IPS DF 4.7 (cell line): ENCODE measurements around the gene LRRC8B.
"Not testable (repeated sequence)": the region's sequence is repeated elsewhere in the genome, so short reads cannot be mapped to it uniquely, and the experiment has no call there.

Source experiments
- DNase-seq: peaks from one replicate; pipeline ENCODE4 v3.0.0-alpha.2; 2013; ENCODE audit warnings: low spot score; ENCODE audit errors: extremely low read depth

LRRC8B gene

GRCh38 chr1:89607586-89608318 is 83.1 kb downstream of the LRRC8B start:
- DNase-seq: no peak

- DNase-seq: no peak
These were observed 83.8 kb downstream of the LRRC8B start for GRCh38 chr1:89608319-89608983.

DNA sequence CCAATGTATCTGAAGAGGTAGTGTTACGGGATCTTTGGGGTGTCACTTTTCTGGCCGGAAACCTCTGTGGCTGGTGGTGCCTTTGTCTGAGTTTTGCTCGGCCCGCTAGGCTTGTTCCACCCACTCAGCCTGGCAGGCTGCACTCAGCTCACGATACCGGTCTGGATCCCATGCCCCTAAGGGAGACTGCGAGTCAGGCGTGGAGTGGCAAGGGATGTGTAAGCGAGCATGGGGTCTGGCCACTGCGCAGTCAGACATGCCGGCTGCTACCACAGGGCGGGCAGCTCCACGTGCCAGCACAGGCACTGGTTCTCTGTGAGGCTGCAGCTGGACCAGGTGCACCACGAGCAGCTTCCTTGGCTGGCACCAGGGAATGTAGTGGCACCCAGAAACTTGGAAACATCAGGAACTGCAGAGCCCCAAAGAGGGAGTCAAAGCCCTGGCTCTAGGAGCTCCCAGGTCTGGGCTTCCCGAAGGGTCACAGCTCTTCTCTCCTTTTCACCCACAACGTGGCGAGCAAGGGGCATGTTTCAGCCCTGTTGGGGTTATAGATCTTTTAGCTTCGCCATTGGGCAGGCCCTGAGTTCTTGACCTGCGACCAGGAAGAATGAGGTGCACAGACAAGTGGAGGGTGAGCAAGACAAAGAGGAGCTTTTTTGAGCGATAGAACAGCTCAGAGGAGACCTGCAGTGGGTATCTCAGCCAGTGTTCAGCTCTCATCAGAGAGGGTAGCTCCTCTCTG is 84.5 kb downstream of the LRRC8B start:
- no peak for DNase-seq

DNA sequence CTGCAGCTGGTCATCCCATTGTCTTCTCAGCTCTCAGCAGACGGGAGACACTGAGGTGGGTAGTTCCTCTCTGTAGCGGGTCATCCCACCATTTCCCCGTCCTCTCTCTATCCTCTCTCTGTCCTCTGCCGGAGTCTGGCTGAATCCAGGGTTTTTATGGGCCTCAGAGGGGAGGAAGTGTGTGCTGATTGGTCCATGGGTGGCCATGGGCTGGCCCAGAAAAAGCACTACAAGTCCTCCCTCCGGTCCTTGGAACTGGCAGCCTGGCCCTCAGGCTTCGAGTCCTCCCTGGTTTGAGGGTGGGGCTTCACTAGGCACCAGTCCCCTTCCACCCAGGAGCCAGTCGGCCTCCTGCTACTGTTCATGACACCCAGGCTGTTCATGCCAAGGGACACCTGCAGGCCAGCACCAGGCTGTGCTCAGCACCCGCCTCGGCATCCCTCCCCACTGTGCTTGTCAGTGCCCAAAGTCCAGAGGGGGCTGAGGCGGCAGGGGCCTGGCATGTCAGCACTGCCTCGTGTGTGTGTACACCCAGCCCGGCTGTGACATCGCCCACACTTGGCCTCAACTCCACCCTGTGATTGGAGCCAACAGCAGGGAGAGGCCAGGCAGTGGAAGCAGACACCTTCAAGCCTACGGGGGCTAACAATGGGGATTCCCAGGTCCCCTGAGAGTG is 85.3 kb downstream of the LRRC8B start:
- no peak for DNase-seq

GRCh38 chr1:89610457-89611011 is 85.9 kb downstream of the LRRC8B start:
- no peak for DNase-seq

DNA sequence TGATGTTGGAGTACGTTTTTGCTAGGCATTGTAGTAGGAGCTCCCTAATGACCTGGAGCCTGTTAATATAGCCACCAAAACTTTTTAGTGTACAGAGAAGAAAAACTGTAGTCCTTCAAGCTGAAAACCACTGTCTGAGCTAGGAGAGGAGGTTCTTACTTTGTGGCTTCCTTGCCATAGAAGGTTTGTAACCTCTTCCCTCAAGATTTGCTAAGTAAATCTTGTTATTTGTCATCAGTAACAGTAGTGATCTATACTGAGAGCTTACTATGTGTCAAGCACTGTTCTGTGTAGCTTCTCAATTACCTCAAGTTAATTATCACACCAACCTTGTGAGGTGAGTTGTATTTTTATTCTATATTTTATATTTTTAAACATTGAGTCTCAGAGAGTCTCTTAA is 87.1 kb downstream of the LRRC8B start:
- no peak for DNase-seq

GRCh38 chr1:89613928-89614327 is 89.3 kb downstream of the LRRC8B start:
- no peak for DNase-seq

- DNase-seq: no peak
These were observed 91.3 kb downstream of the LRRC8B start for GRCh38 chr1:89615676-89616598.

- no peak for DNase-seq
These were observed 92.4 kb downstream of the LRRC8B start for GRCh38 chr1:89616844-89617627.

DNA sequence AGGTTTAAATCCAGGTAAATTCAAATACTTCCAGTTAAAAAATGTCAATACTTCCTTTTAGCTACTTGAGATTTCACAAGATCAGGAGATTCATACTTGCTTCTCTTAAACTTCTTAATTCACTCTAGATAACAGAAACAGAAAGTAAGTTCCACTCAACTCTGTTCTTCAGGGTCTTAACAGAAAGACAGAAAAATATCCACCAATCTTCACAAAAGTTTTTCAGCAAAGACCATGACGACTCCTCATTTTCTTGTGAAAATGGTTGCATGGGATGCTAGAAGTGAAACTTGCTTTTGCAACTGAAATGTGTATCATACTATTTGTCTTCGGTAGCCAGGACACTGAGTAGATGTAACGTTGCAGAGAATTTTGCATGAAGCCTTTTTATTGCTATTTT is 96.0 kb downstream of the LRRC8B start:
- DNase-seq: no peak

- DNase-seq: no peak
These were observed 98.3 kb downstream of the LRRC8B start for GRCh38 chr1:89622895-89623294.

DNA sequence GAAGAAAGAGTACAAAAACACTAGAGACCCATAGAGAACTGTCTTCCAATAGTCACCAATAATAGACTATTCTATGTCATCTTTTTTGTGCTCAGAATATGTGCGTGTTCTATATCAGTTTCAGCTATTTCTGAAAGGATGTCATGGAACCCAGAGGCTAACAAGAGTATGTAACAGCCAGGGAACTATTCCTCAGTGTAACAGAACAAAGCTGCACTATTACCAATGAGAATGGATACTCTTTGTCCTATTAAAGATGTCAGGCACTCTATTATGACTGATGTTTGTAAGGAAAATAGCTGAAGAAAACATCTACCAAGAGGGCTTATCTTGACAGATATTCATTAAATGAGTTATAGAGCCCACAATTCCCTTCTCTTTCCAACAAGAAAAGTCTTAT is 99.7 kb downstream of the LRRC8B start:
- DNase-seq: no peak

DNA sequence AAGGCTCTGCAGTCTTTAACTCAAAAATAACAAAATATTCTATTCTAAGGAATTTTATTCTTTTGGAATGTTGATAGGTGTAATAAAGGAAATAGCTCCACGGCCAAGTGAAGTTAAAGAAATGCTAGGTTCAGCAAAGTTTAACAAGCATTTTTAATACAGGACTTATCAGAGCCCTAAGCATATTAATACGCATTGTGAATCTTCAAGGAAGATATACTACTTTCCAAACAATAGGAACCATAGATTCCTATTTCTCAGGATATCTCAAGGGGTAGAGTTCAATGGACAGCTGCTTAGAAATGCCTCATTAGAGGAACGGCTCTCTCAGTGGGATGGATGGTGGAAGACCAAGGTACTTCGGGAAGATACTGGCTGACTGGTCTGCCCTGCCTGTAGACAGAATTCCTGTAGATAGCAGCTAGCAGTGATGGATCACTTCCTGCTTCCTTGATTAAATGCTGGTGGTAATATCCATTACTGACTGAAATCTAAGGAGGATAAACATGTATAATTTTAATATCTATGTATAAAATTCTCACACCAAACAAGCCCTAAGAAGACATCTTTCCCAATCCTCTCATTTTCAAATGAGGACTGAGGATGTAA is 100.2 kb downstream of the LRRC8B start:
- DNase-seq: no peak

DNA sequence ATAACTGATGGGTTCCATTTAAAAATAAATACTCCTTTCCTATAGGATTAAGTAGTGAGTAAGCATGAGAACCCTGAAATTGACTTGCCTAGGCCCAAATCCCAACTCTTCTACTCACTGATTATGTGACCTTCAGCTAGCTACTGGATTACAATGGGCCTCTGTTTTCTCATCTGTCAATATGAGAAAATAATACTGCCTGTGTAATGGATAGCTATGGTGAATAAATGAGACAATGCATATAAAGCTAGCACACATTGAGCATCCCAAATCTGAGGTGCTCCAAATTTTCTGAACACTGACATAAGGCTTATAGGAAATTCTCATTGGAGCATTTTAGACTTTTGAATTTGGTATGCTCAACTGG is 103.0 kb downstream of the LRRC8B start:
- DNase-seq: no peak

- no peak for DNase-seq
These were observed 104.5 kb downstream of the LRRC8B start for GRCh38 chr1:89629146-89629545.

DNA sequence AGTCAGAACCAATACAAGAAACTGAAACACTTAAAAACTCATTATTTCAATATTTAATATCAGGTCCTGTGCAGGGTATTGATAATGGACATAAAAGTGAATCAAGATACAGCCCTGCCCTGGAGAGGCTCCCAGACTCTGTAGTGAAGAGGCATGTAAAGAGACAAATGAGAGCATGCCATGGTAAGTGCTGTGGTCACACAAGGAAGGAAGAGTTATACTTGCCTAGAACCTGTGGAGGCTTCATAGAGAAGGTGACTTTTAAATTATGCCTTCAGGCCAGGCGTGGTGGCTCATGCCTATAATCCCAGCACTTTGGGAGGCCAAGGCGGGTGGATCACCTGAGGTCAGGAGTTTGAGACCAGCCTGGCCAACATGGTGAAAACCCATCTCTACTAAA is 105.0 kb downstream of the LRRC8B start:
- DNase-seq: not testable (repeated sequence)

- DNase-seq: no peak
These were observed 105.4 kb downstream of the LRRC8B start for GRCh38 chr1:89630048-89630447.

DNA sequence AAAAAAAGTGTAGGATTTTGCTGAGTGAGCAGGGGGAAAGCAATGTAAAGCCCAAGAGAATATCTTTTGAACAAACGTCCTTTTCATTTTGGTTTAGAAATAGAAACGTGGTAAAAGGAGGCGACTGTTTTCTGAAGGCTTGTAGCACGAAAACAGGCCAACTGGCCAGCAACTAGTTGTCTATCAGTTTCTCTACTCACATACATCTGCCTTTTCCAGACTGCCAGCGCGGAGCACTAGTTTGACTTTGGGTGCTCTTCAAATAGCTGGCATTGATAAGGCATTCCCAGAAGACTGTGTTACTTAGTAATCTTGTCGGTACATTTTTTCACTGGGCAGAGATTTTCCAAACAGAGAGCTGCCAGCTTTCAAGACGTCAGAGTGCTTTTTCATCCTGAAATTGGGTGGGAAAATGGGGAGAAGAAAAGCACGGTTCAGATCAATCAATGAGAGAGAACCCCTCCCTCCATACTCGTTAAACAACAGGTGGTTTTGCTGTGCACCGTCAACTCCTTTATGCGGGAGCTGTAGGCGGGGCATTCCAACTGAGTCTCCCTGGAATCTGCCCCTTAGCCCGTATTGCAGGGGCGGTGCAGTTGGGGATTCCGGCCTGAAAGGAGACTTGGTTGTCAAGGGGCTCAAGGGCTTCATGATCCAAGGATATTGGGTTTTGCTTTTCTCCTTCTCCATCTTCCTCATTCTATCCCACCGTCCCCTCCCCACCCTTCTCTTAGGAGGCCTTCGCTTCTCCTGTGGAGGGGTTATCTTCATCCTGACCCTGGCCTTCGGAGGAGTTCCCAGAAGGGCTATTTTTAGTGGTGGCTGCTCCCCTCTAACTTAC is 107.4 kb downstream of the LRRC8B start:
- no peak for DNase-seq
